ENCODE data around the gene ACTA1. TPM values are rescaled to one million over a fixed set of nuclear protein-coding genes. Genes with fewer than 3 reads are reported as not detected.

The ACTA1 gene
- total RNA-seq, 1 experiment from 2014 or later, result not detected

DNA sequence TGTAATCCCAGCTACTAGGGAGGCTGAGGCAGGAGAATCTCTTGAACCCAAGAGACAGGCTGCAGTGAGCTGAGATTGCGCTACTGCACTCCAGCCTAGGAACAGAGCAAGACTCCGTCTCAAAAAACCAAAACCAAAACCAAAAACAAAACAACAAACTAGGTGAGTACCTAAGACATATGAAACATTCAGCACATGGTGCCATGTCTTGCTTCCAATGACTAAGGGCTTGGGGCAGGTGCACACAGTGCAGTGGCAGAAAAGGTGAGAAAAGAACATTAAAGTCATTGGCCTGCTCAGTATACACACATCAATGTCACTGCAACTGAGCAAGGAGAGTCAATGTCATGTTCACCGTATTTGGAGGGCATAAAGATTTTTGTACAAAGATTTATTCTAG lies 4.1 kb upstream of the ACTA1 start:
- no peaks in the 10 kb centered on the region for H3K36me3 ChIP-seq (ENCODE audit: control insufficient read depth, insufficient read depth, low read length)
- TF ChIP-seq, protein P1, sequence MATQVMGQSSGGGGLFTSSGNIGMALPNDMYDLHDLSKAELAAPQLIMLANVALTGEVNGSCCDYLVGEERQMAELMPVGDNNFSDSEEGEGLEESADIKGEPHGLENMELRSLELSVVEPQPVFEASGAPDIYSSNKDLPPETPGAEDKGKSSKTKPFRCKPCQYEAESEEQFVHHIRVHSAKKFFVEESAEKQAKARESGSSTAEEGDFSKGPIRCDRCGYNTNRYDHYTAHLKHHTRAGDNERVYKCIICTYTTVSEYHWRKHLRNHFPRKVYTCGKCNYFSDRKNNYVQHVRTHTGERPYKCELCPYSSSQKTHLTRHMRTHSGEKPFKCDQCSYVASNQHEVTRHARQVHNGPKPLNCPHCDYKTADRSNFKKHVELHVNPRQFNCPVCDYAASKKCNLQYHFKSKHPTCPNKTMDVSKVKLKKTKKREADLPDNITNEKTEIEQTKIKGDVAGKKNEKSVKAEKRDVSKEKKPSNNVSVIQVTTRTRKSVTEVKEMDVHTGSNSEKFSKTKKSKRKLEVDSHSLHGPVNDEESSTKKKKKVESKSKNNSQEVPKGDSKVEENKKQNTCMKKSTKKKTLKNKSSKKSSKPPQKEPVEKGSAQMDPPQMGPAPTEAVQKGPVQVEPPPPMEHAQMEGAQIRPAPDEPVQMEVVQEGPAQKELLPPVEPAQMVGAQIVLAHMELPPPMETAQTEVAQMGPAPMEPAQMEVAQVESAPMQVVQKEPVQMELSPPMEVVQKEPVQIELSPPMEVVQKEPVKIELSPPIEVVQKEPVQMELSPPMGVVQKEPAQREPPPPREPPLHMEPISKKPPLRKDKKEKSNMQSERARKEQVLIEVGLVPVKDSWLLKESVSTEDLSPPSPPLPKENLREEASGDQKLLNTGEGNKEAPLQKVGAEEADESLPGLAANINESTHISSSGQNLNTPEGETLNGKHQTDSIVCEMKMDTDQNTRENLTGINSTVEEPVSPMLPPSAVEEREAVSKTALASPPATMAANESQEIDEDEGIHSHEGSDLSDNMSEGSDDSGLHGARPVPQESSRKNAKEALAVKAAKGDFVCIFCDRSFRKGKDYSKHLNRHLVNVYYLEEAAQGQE (IDR thresholded peaks at IDR 0.05; ENCODE audit: insufficient read depth in 1 of 2, low read depth in 2 of 2, low read length in 1 of 2), result no peak
- TF ChIP-seq, protein P2, sequence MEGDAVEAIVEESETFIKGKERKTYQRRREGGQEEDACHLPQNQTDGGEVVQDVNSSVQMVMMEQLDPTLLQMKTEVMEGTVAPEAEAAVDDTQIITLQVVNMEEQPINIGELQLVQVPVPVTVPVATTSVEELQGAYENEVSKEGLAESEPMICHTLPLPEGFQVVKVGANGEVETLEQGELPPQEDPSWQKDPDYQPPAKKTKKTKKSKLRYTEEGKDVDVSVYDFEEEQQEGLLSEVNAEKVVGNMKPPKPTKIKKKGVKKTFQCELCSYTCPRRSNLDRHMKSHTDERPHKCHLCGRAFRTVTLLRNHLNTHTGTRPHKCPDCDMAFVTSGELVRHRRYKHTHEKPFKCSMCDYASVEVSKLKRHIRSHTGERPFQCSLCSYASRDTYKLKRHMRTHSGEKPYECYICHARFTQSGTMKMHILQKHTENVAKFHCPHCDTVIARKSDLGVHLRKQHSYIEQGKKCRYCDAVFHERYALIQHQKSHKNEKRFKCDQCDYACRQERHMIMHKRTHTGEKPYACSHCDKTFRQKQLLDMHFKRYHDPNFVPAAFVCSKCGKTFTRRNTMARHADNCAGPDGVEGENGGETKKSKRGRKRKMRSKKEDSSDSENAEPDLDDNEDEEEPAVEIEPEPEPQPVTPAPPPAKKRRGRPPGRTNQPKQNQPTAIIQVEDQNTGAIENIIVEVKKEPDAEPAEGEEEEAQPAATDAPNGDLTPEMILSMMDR (IDR thresholded peaks at IDR 0.05), result no peak
- TF ChIP-seq POLR2AphosphoS5 (IDR thresholded peaks at IDR 0.05; ENCODE audit: low read depth, low read length) (no peak), SIN3A (IDR thresholded peaks at IDR 0.05; ENCODE audit: borderline replicate concordance, insufficient read depth, low read depth, low read length) (no peak), TCF7L2 (IDR thresholded peaks at IDR 0.05; ENCODE audit: low read depth, low read length) (no peak)
- no peaks in the 10 kb centered on the region for H3K4me1 ChIP-seq (ENCODE audit: control insufficient read depth, insufficient read depth, low read length)
- in situ Hi-C loops (cut with HindIII; ENCODE audit: low pct_unique_long_range_greater_than_20kb, low sequenced_read_pairs), result no loop called here
- H3K27me3 ChIP-seq (ENCODE audit: control insufficient read depth, insufficient read depth, low read length), result no peaks in the 10 kb centered on the region; the same call in 1 of the 2 replicates
- H3K4me3 ChIP-seq (ENCODE audit: low read depth in 2 of 2, low read length in 2 of 2), result no peak overlapping the region
- ChIA-PET CTCF (no interaction called here), POLR2A (no interaction called here)
- intact Hi-C loops (cut with micrococcal nuclease; ENCODE audit: unreplicated experiment), result no loop called here
- BruUV-seq (replicated peaks), result no TSS peak
- H3K9me3 ChIP-seq (ENCODE audit: control insufficient read depth, insufficient read depth, low read depth, low read length), result no peaks in the 10 kb centered on the region
- no peak for DNase-seq (ENCODE audit: low read depth, low spot score)
- H3K27ac ChIP-seq (ENCODE audit: low read length), result no peak overlapping the region
- ATAC-seq, result no peak

DNA sequence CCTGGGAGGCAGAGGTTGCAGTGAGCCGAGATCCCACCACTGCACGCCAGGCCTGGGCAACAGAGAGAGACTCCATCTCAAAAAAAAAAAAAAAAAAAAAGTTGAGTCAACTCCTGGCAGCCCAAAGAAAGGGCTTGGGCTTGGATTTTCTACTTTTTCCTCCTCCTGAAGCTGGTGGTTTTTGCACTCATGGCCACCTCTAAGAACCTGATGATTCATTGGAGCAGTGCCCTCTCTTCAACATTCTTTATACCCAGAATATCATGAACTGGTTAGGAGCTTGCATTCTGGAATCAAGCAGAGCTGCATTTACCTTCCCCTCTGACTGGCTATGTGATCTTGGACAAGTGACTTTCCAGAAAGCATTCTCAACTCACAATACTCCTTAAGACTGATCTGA lies 3.5 kb upstream of the ACTA1 start:
- Histone ChIP-seq H3K27ac (ENCODE audit: low read length) (no peak overlapping the region), H3K9me3 (ENCODE audit: control insufficient read depth, insufficient read depth, low read depth, low read length) (no peaks in the 10 kb centered on the region), H3K4me3 (ENCODE audit: low read depth in 2 of 2, low read length in 2 of 2) (no peak overlapping the region), H3K4me1 (ENCODE audit: control insufficient read depth, insufficient read depth, low read length) (no peaks in the 10 kb centered on the region), H3K36me3 (ENCODE audit: control insufficient read depth, insufficient read depth, low read length) (no peaks in the 10 kb centered on the region), H3K27me3 (ENCODE audit: control insufficient read depth, insufficient read depth, low read length) (no peaks in the 10 kb centered on the region; the same call in 1 of the 2 replicates)
- no peak for ATAC-seq
- CTCF ChIA-PET, result interaction anchor here (0.7 kb wide), 1 partner anchor 118 kb away, joined by 5 read pairs; no protein-coding TSS in a partner anchor
- TF ChIP-seq, protein P2 (IDR thresholded peaks at IDR 0.05), result no peak
- no peak for TF ChIP-seq SIN3A (IDR thresholded peaks at IDR 0.05; ENCODE audit: borderline replicate concordance, insufficient read depth, low read depth, low read length)
- TF ChIP-seq TCF7L2 (IDR thresholded peaks at IDR 0.05; ENCODE audit: low read depth, low read length), result no peak
- no peak for TF ChIP-seq POLR2AphosphoS5 (IDR thresholded peaks at IDR 0.05; ENCODE audit: low read depth, low read length)
- TF ChIP-seq, protein P1 (IDR thresholded peaks at IDR 0.05; ENCODE audit: insufficient read depth in 1 of 2, low read depth in 2 of 2, low read length in 1 of 2), result no peak
- intact Hi-C loops (cut with micrococcal nuclease; ENCODE audit: unreplicated experiment) (no loop called here), in situ Hi-C loops (cut with HindIII; ENCODE audit: low pct_unique_long_range_greater_than_20kb, low sequenced_read_pairs) (no loop called here)
- DNase-seq (ENCODE audit: low read depth, low spot score), result no peak
- no TSS peak for BruUV-seq (replicated peaks)
- POLR2A ChIA-PET, result no interaction called here
